A549 treated with GW870086 at 1 μM for 4 hours (cell line): Measurements from ENCODE around the gene RPUSD4. TPM values are rescaled to one million over a fixed set of nuclear protein-coding genes. Genes with fewer than 3 reads are reported as not detected.

Experiments
- total RNA-seq: library from RNA; stranded (reverse); fragments of 200-300 nt; extraction: Qiagen RNA extraction; gene quantifications from 5 replicates; pipeline ENCODE4 v1.2.3, GENCODE V29; 2022; ENCODE audit warnings: low read depth

The RPUSD4 gene
- 15.7 to 17.2 TPM (median 16.9 TPM) in 5 replicates for total RNA-seq

GRCh38 chr11:126211236-126212088, at the start of gene RPUSD4, which contains the start of gene FAM118B:
RPUSD4 (minus strand) TSS chr11:126211650; CDS start chr11:126211638, 12 bp downstream.
FAM118B (plus strand) TSS chr11:126211782; CDS start chr11:126235002, 23,220 bp downstream.

Other genes starting within 250 kb of the RPUSD4 start
- gene CDON, start 148.8 kb downstream of the RPUSD4 start, total RNA-seq = 1.8 to 2.7 TPM (median 2.0 TPM) in 5 replicates
- 13.5 to 17.9 TPM (median 15.9 TPM) in 5 replicates for gene FAM118B, start 132 bp upstream of the RPUSD4 start, total RNA-seq
- gene SRPRA, start 57.2 kb upstream of the RPUSD4 start, total RNA-seq = 59.2 to 63.0 TPM (median 60.9 TPM) in 5 replicates
- 19.1 to 25.1 TPM (median 24.0 TPM) in 5 replicates for gene FOXRED1, start 57.5 kb upstream of the RPUSD4 start, total RNA-seq
- 4.5 to 6.9 TPM (median 6.4 TPM) in 5 replicates for gene TIRAP, start 71.4 kb upstream of the RPUSD4 start, total RNA-seq
- gene DCPS, start 92.4 kb upstream of the RPUSD4 start, total RNA-seq = 15.4 to 19.6 TPM (median 17.4 TPM) in 5 replicates
- 28.8 to 32.3 TPM (median 29.5 TPM) in 5 replicates for gene ST3GAL4, start 144.0 kb upstream of the RPUSD4 start, total RNA-seq